Ovary (tissue), 9 donors: ENCODE data around the gene IFRD2. TPM values are rescaled to one million over a fixed set of nuclear protein-coding genes. Genes with fewer than 3 reads are reported as not detected.

Experiments used
- DNase-seq, 5 donors: peaks; one replicate each; pipeline ENCODE4 v3.0.0-alpha.2; 2019 to 2020
- H3K27ac ChIP-seq, 2 donors: fragments of 200-600 bp; one replicate each; pipeline versions ENCODE4 v1.5.1 to v1.8.0; 2019 to 2022
- H3K27me3 ChIP-seq: fragments of 200-600 bp; one replicate; pipeline ENCODE4 v1.8.0; 2022
- H3K36me3 ChIP-seq: fragments of 200-600 bp; sonication (generic); one replicate; pipeline ENCODE4 v1.5.1; 2019
- H3K4me1 ChIP-seq: one replicate; pipeline ENCODE4 v1.8.1; 2013; ENCODE audit warnings: mild to moderate bottlenecking, moderate library complexity; ENCODE audit not compliant: insufficient read depth
- H3K4me3 ChIP-seq: fragments of 200-600 bp; sonication (generic); one replicate; pipeline ENCODE4 v1.5.1; 2017
- H3K9me3 ChIP-seq, 2 donors: fragments of 200-600 bp in 1 of 2; sonication (generic) in 1 of 2; one replicate each; pipeline versions ENCODE4 v1.5.1 to v1.8.1; 2013 to 2019; ENCODE audit warnings: mild to moderate bottlenecking in 1 of 2, moderate library complexity in 1 of 2
- EP300 ChIP-seq: sonication (generic); formaldehyde crosslinking; IDR thresholded peaks from one replicate; pipeline ENCODE4 v1.6.1; 2017; ENCODE audit warnings: antibody characterized with exemption
- POLR2A ChIP-seq: fragments of 450-650 bp; IDR thresholded peaks from one replicate; pipeline ENCODE4 v1.6.1; 2017; ENCODE audit warnings: antibody characterized with exemption, mild to moderate bottlenecking, moderate library complexity
- WGBS, 3 donors: extraction: QIAGEN DNeasy Blood & Tissue Kit in 1 of 3; methylation state at CpG; one replicate each; pipeline versions ENCODE4 v1.1.5 to v1.1.7; 2013 to 2017; 5-methylcytosine and 5-hydroxymethylcytosine counted together
- intact Hi-C, 4 donors: fragments of 100-400 bp; cut with DNase I; formaldehyde crosslinking; loops; one replicate each; pipeline versions ENCODE4 v1.11.0 to v1.15.1; 2022 to 2023
- polyA plus RNA-seq, 2 donors: library from polyadenylated mRNA; stranded (reverse); fragments of 200-250 nt in 1 of 2; fragments of 350-450 nt in 1 of 2; fragmentation: Illumina TruSeq in 1 of 2; extraction: RNeasy Lipid Tissue Mini Kit (QIAGEN cat#74804) in 1 of 2; gene quantifications; one replicate each; pipeline ENCODE4 v1.2.3, GENCODE V29; 2013 to 2014
- total RNA-seq, 7 donors: library from RNA; depleted of rRNA in 2 of 7; stranded (reverse); fragments of >200 nt in 2 of 7; fragmentation: NEBNext Ultra II Directional in 3 of 7; extraction: Animal tissue kit (Norgen Biotek cat#: 25700) in 3 of 7; gene quantifications; one replicate each; pipeline versions ENCODE4 v1.1.0 to v1.2.4, GENCODE V29; 2016 to 2023
- TF ChIP-seq, protein P1 (sequence below), 3 donors: fragments of 450-650 bp in 2 of 3; fragments of 200-600 bp in 1 of 3; IDR thresholded peaks; one replicate each; pipeline versions ENCODE4 v1.5.1 to v1.8.0; 2016 to 2022; ENCODE audit warnings: antibody characterized with exemption in 3 of 3, mild to moderate bottlenecking in 1 of 3
- donor health status: DM: no; HTN: no; CAD: no; lungs with moderate emphysema.
- donor health status: DM: no; HTN: no; CAD: no.
- donor health status: Bipolar disorder and iron deficiency.
- donor health status: DM: yes; HTN: yes; CAD: no.
- donor health status: DM: no; HTN: no; CAD: no.
- donor health status: DM: yes; HTN: yes; CAD: no.

IFRD2 gene
- total and polyA plus RNA-seq, 9 donors, result 14.5 to 76.9 (median 50.3) TPM

DNA sequence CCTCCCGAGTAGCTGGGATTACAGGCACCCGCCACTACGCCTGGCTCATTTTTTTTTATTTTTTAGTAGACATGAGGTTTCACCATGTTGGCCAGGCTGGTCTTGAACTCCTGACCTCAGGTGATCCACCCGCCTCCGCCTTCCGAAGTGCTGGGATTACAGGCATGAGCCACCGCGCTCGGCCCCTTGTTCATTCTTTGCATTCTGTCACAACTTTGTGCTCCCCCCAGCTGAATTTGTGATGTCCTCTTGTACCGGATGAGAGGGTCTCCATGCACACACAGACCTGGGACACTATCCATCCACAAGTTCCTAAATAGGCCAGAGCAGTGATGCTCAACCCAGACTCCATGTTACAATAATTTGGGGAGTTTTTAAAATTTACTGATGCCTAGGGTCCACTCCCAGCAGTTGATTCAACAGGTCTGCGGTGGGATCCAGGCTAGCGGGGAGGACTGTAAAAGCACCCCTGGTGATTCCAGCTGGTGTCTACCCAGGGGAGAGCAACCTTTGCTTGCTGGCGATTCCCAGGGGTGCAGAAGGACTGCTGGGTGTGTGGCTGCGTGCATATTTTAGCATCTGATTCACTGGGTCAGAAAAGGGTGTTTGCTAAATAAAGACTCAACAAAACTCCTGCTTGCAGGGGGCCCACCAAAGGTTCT, 47.4 kb upstream of the IFRD2 start:
- Histone ChIP-seq H3K9me3 (no peaks in the 10 kb centered on the region), H3K27me3 (no peaks in the 10 kb centered on the region), H3K4me1 (peaks cover 13% of the 10 kb centered on the region), H3K4me3 (peak overlapping the region; percentile 56), H3K36me3 (no peaks in the 10 kb centered on the region), H3K27ac (peak overlapping the region in 1 of 2 donors; percentile 21)
- TF ChIP-seq, protein P1, sequence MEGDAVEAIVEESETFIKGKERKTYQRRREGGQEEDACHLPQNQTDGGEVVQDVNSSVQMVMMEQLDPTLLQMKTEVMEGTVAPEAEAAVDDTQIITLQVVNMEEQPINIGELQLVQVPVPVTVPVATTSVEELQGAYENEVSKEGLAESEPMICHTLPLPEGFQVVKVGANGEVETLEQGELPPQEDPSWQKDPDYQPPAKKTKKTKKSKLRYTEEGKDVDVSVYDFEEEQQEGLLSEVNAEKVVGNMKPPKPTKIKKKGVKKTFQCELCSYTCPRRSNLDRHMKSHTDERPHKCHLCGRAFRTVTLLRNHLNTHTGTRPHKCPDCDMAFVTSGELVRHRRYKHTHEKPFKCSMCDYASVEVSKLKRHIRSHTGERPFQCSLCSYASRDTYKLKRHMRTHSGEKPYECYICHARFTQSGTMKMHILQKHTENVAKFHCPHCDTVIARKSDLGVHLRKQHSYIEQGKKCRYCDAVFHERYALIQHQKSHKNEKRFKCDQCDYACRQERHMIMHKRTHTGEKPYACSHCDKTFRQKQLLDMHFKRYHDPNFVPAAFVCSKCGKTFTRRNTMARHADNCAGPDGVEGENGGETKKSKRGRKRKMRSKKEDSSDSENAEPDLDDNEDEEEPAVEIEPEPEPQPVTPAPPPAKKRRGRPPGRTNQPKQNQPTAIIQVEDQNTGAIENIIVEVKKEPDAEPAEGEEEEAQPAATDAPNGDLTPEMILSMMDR (IDR thresholded peaks at IDR 0.05), result no peak
- TF ChIP-seq POLR2A (no peak), EP300 (no peak)
- DNase-seq, result peak in 1 of 5 donors; percentile 42
- 81 to 86% (median 82%) methylated on average over 14 of the region's 14 CpGs for WGBS, 3 donors
- intact Hi-C loops, result no loop called here

DNA sequence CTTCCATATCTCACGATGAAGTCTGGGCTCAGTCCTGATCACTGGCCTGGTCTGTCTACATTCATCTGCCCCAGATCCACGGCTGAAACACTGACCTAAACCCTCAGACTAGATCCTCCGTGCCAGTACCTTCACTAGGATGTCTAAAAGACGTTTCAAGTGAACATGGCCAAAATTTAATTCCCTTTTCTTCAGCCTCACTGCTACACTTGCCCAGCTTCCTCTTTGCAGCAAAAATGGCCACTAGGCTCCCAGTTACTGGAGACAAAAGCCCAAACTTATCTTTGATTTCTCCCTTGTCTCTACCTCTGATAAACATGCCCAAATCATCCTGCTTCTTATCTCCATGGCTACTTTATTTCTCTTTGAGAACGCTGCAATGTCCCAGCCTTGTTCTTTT, 46.7 kb upstream of the IFRD2 start:
- no peaks in the 10 kb centered on the region for H3K27me3 ChIP-seq
- TF ChIP-seq POLR2A, result no peak
- no peak for TF ChIP-seq EP300
- TF ChIP-seq, protein P1 (IDR thresholded peaks at IDR 0.05), result no peak
- no peaks in the 10 kb centered on the region for H3K36me3 ChIP-seq
- intact Hi-C loops, result no loop called here
- no peaks in the 10 kb centered on the region for H3K9me3 ChIP-seq
- WGBS, 3 donors, result 74 to 77% (median 75%) methylated on average over 5 of the region's 5 CpGs
- no peak overlapping the region for H3K4me3 ChIP-seq
- H3K4me1 ChIP-seq, result peaks cover 14% of the 10 kb centered on the region
- no peak for DNase-seq
- no peak overlapping the region for H3K27ac ChIP-seq

DNA sequence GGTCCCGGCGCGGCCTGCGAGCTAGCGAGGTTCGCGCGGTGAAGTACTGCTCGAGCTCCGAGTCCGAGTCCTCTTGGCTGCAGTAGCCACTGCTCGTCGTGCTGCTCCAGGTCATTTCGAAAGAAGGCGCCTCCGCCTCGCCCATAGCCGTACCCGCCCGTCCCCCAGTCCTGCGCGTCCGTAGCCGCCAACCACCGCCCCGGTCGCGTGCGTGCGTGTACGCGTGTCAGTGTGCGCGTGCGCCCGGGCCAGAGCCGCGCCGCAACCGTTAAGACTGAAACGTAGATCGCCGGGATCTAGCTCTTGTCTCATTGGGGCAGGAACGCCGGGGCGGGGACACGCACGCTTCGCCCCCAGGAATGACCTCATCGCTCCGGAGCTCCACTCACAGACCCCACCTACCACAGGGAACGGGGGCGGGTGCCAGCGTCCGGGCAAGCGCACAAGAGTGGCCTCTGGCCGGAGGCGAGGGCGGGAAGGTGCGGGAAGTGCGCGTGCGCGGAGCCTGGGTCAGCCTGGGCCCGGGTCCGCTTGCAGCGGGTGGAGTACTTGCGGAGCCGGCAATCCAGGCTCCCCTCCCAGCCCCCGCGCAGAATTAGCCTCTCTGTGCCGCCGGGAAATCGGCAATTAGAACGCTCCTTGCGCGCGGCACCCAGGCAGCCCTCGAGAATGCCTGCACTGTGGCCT, 45.1 kb upstream of the IFRD2 start:
- Histone ChIP-seq H3K27ac (peak overlapping the region; percentile 91 to 93), H3K9me3 (no peaks in the 10 kb centered on the region), H3K4me3 (peak overlapping the region; percentile 82), H3K4me1 (peaks cover 16% of the 10 kb centered on the region), H3K27me3 (no peaks in the 10 kb centered on the region), H3K36me3 (no peaks in the 10 kb centered on the region)
- TF ChIP-seq, protein P1 (IDR thresholded peaks at IDR 0.05), result peak in 1 of 3 donors; percentile 41
- peak; percentile 84 for TF ChIP-seq POLR2A
- peak; percentile 73 for TF ChIP-seq EP300
- intact Hi-C loops, result no loop called here
- DNase-seq, result peak; percentile 99
- 0% methylated on average over 42 to 79 of the region's 79 CpGs for WGBS, 3 donors

DNA sequence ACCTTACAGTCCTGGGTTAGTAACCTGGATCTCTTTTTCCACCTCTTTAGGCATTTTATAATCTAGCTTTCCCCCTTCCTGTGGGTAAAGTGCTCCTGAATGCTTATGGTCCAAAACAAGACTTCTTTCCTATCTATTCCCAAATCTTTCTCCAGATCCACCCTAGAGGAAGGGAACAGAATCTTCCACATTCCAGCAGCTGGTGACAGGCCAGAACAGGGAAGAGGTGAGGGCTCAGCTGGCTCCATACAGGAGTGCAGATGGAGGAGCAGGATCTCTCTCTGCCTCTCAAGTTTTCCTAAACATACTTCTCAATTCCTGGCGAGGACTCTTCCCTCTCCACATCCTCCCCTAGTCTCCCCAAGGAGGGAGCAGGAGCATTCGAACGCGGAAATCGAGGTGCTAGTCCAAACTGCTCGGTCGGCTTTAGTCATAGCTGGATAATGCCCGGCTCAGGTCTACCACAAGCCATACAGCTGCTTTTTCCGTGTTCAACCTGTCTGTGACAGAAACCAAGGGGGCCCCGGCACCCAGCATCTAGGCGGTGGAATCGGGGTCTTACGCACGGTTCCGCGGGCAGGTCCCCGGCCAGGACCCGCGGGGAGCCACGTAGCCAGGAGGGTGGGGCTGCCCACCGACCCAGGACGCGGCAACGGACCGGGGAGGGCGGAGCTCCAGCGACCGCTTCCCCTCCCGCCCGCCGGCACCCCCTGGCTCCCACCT, 44.4 kb upstream of the IFRD2 start:
- peak overlapping the region; percentile 83 to 91 for H3K27ac ChIP-seq
- intact Hi-C loops, result no loop called here
- H3K27me3 ChIP-seq, result no peaks in the 10 kb centered on the region
- H3K9me3 ChIP-seq, result no peaks in the 10 kb centered on the region
- WGBS, 3 donors, result 0 to 1% (median 1%) methylated on average over 15 to 31 of the region's 31 CpGs
- DNase-seq, result no peak
- TF ChIP-seq EP300 (no peak), POLR2A (no peak)
- TF ChIP-seq, protein P1 (IDR thresholded peaks at IDR 0.05), result no peak
- H3K4me3 ChIP-seq, result peak overlapping the region; percentile 82
- no peaks in the 10 kb centered on the region for H3K36me3 ChIP-seq
- peaks cover 16% of the 10 kb centered on the region for H3K4me1 ChIP-seq
